GM21717 (cell line): ENCODE measurements around the gene TUBA3D.
"Not testable (repeated sequence)": the region's sequence is repeated elsewhere in the genome, so short reads cannot be mapped to it uniquely, and the experiment has no call there.

Experiments used
- ATAC-seq: cut with Tn5 transposase; IDR thresholded peaks from one replicate; pipeline ENCODE4 v1.9.1; 2021; ENCODE audit warnings: mild to moderate bottlenecking, moderate library complexity; ENCODE audit not compliant: unreplicated experiment

TUBA3D gene

DNA sequence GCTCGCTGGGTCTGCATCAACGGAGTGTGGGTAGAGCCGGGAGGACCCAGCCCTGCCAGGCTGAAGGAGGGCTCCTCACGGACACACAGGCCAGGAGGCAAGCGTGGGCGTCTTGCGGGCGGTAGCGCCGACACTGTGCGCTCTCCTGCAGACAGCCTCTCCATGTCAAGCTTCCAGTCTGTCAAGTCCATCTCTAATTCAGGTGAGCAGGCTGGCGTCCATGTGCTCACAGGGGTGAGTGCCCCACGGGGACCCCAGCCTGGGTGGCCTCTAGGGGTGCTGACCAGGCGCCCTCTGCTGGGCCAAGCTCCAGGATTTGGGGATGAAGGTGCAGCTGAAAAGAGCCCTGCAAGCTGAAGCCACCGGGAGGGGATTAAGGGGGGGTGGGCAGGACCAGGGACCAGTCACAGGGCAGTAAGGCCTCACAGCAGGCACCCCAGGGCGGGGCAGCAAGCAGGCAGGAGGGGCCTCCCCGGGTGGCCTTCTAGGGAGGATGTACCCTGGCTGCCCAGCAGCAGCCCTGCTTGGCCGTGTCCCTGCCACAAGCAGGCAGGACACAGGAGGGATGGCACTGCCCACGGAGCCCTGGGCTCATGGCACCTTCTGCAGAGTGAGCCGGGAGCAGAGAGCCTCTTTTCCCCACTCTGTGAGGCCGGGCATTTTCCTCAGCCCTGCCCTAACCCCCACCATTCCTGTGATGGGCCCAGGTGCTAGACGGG, 54.9 kb downstream of the TUBA3D start:
- not testable (repeated sequence) for ATAC-seq

DNA sequence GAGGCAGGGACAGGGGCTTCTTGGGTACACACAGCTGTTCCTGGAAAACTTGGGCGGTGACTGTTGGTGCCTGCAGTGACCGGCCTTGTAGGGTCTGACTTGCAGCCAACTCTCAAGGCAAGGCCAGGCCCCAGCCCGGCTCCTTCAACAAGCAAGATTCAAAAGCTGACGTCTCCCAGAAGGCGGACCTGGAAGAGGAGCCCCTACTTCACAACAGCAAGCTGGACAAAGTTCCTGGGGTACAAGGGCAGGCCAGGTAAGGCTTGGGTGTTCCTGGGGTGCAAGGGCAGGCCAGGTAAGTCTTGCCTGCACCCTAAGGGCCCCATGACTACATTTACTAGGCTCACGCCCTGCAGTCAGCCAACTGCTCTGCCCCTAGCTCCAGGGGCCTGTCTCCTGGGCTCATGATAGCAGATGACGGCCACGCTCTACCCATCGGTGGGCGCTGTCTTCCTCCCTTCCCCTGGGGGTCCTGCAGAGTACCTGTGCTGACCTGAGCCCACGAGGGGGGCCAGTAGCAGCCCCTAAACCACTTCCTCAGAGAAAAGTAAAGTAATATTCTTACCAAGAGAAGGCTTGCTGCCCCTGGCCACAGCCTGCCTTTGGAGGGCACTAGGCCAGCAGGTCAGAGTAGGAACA, 55.7 kb downstream of the TUBA3D start:
- not testable (repeated sequence) for ATAC-seq
